WTC11 (cell line): ENCODE measurements around the gene RELL1. TPM values are rescaled to one million over a fixed set of nuclear protein-coding genes. Genes with fewer than 3 reads are reported as not detected.

Source experiments
- ATAC-seq: fragments of 200-7000 bp; cut with Tn5 transposase; 2 replicates; pipeline ENCODE4 v1.10.0; 2021; ENCODE audit warnings: mild to moderate bottlenecking, moderate library complexity
- CTCF ChIA-PET: fragments of 300-600 bp; sonication (Branson Sonifier 250); formaldehyde crosslinking; loops from one replicate; lab custom pipeline; 2021; ENCODE audit warnings: antibody characterized with exemption; lab: Charles Lee
- POLR2A ChIA-PET: fragments of 350-600 bp; sonication (Branson Sonifier 250); formaldehyde crosslinking; loops from one replicate; lab custom pipeline; 2021; ENCODE audit warnings: antibody characterized with exemption; lab: Charles Lee
- DNase-seq: peaks from one replicate; pipeline ENCODE4 v3.0.0; 2021; ENCODE audit warnings: low spot score
- H3K27ac Mint-ChIP-seq: 2 replicates; pipeline ENCODE4 v1.8.0; 2021; ENCODE audit warnings: mixed read lengths
- H3K27me3 Mint-ChIP-seq: 2 replicates; pipeline ENCODE4 v1.8.0; 2021; ENCODE audit warnings: low read depth, mild to moderate bottlenecking, moderate library complexity, mixed read lengths
- H3K36me3 Mint-ChIP-seq: 2 replicates; pipeline ENCODE4 v1.8.0; 2021; ENCODE audit warnings: mixed read lengths
- H3K4me1 Mint-ChIP-seq: 2 replicates; pipeline ENCODE4 v1.8.0; 2022; ENCODE audit warnings: mixed read lengths
- H3K4me3 Mint-ChIP-seq: 2 replicates; pipeline ENCODE4 v1.8.0; 2021; ENCODE audit warnings: mild to moderate bottlenecking, moderate library complexity, mixed read lengths
- H3K9me3 Mint-ChIP-seq: 2 replicates; pipeline ENCODE4 v1.8.0; 2021; ENCODE audit warnings: mixed read lengths
- CBFB ChIP-seq: sonication (generic); formaldehyde crosslinking; IDR thresholded peaks from 2 replicates; pipeline ENCODE4 v1.8.1; 2022; ENCODE audit warnings: mild to moderate bottlenecking, low read depth, missing genetic modification reagents
- E2F1 ChIP-seq: sonication (generic); formaldehyde crosslinking; IDR thresholded peaks from 2 replicates; pipeline ENCODE4 v1.8.0; 2022; ENCODE audit warnings: mild to moderate bottlenecking, missing genetic modification reagents
- E2F4 ChIP-seq: sonication (generic); formaldehyde crosslinking; IDR thresholded peaks from 2 replicates; pipeline ENCODE4 v1.8.1; 2022; ENCODE audit warnings: low read depth, mild to moderate bottlenecking, moderate library complexity, missing genetic modification reagents, borderline replicate concordance
- GABPB1 ChIP-seq: sonication (generic); formaldehyde crosslinking; IDR thresholded peaks from 2 replicates; pipeline ENCODE4 v1.8.1; 2023; ENCODE audit warnings: mild to moderate bottlenecking, missing genetic modification reagents
- GRHL2 ChIP-seq: fragments of 250-450 bp; sonication (Bioruptor Pico); IDR thresholded peaks from 2 replicates; pipeline ENCODE4 v1.8.0; 2022; ENCODE audit warnings: mild to moderate bottlenecking, moderate library complexity; ENCODE audit not compliant: insufficient replicate concordance, severe bottlenecking
- HMGA2 ChIP-seq: fragments of 250-450 bp; sonication (Bioruptor Pico); IDR thresholded peaks from 2 replicates; pipeline ENCODE4 v1.4.0; 2021; ENCODE audit warnings: mild to moderate bottlenecking, moderate library complexity
- HMGXB4 ChIP-seq: sonication (generic); formaldehyde crosslinking; IDR thresholded peaks from 2 replicates; pipeline ENCODE4 v1.8.1; 2023; ENCODE audit warnings: mild to moderate bottlenecking, moderate library complexity, missing genetic modification reagents
- IRF1 ChIP-seq: sonication (generic); formaldehyde crosslinking; IDR thresholded peaks from 2 replicates; pipeline ENCODE4 v1.8.0; 2023; ENCODE audit warnings: missing genetic modification reagents
- MLX ChIP-seq: sonication (generic); formaldehyde crosslinking; IDR thresholded peaks from 2 replicates; pipeline ENCODE4 v1.8.1; 2023; ENCODE audit warnings: mild to moderate bottlenecking, missing genetic modification reagents, moderate library complexity
- NFATC4 ChIP-seq: fragments of 250-450 bp; sonication (Bioruptor Pico); IDR thresholded peaks from 2 replicates; pipeline ENCODE4 v1.9.0; 2021; ENCODE audit warnings: mild to moderate bottlenecking
- NR1H2 ChIP-seq: sonication (generic); formaldehyde crosslinking; IDR thresholded peaks from 2 replicates; pipeline ENCODE4 v1.9.0; 2021; ENCODE audit warnings: mild to moderate bottlenecking, moderate library complexity, missing genetic modification reagents
- OVOL2 ChIP-seq: fragments of 250-450 bp; sonication (Bioruptor Pico); IDR thresholded peaks from 2 replicates; pipeline ENCODE4 v1.9.0; 2021; ENCODE audit warnings: mild to moderate bottlenecking, borderline replicate concordance
- PREB ChIP-seq: sonication (generic); formaldehyde crosslinking; IDR thresholded peaks from 2 replicates; pipeline ENCODE4 v1.8.1; 2022; ENCODE audit warnings: mild to moderate bottlenecking, missing genetic modification reagents, moderate library complexity, borderline replicate concordance
- SP1 ChIP-seq: sonication (generic); formaldehyde crosslinking; conservative IDR thresholded peaks from 2 replicates; pipeline ENCODE4 v1.8.1; 2022; ENCODE audit warnings: missing genetic modification reagents
- TCF7 ChIP-seq: sonication (generic); formaldehyde crosslinking; IDR thresholded peaks from 2 replicates; pipeline ENCODE4 v1.8.0; 2022; ENCODE audit warnings: mild to moderate bottlenecking, low read depth, missing genetic modification reagents, moderate library complexity
- TEAD4 ChIP-seq: sonication (generic); formaldehyde crosslinking; IDR thresholded peaks from 2 replicates; pipeline ENCODE4 v1.8.0; 2022; ENCODE audit warnings: mild to moderate bottlenecking, missing genetic modification reagents
- USF1 ChIP-seq: sonication (generic); formaldehyde crosslinking; IDR thresholded peaks from 2 replicates; pipeline ENCODE4 v1.8.0; 2022; ENCODE audit warnings: mild to moderate bottlenecking, missing genetic modification reagents
- ZMAT4 ChIP-seq: fragments of 250-450 bp; sonication (Bioruptor Pico); IDR thresholded peaks from 2 replicates; pipeline ENCODE4 v1.9.0; 2021; ENCODE audit warnings: mild to moderate bottlenecking
- ZNF532 ChIP-seq: fragments of 250-450 bp; sonication (Bioruptor Pico); IDR thresholded peaks from 2 replicates; pipeline ENCODE4 v1.9.0; 2021; ENCODE audit warnings: mild to moderate bottlenecking, borderline replicate concordance
- total RNA-seq: library from RNA; stranded (reverse); gene quantifications from 3 replicates; pipeline ENCODE4 v1.2.3, GENCODE V29; 2021

The RELL1 gene
- total RNA-seq, 1 experiment from 2014 or later = 14.4 TPM

- TF ChIP-seq ZNF532 (CRISPR knock-in tag) = no peak
- TF ChIP-seq MLX (CRISPR knock-in tag) = no peak
- TF ChIP-seq HMGA2 (CRISPR knock-in tag) = no peak
- no peak for TF ChIP-seq ZMAT4 (CRISPR knock-in tag)
Observed at GRCh38 chr4:37635155-37635554, 51.0 kb downstream of the RELL1 start (continued).

- Mint-ChIP-seq H3K4me3 (no peak overlapping the region), H3K27me3 (no peaks in the 10 kb centered on the region), H3K9me3 (peaks cover 7% of the 10 kb centered on the region; the same call in 1 of the 2 replicates), H3K4me1 (peaks cover 10% of the 10 kb centered on the region)
- DNase-seq = no peak
- ChIA-PET CTCF (no interaction called here), POLR2A (no interaction called here)
- TF ChIP-seq GRHL2 (CRISPR knock-in tag) = no peak
- TF ChIP-seq OVOL2 (CRISPR knock-in tag) = no peak
- TF ChIP-seq, all 79 proteins: peak for 0
- no peak for ATAC-seq
- H3K36me3 Mint-ChIP-seq = peaks cover 32% of the 10 kb centered on the region
- no peak overlapping the region for H3K27ac Mint-ChIP-seq
Observed at GRCh38 chr4:37634180-37634579, 52.0 kb downstream of the RELL1 start.

GRCh38 chr4:37632836-37633235 lies 53.3 kb downstream of the RELL1 start:
- peaks cover 29% of the 10 kb centered on the region for H3K36me3 Mint-ChIP-seq
- ChIA-PET POLR2A (no interaction called here), CTCF (no interaction called here)
- no peaks in the 10 kb centered on the region for H3K27me3 Mint-ChIP-seq
- H3K27ac Mint-ChIP-seq = no peak overlapping the region
- no peak for ATAC-seq
- H3K9me3 Mint-ChIP-seq = peaks cover 4% of the 10 kb centered on the region; the same call in 1 of the 2 replicates
- no peak overlapping the region for H3K4me3 Mint-ChIP-seq
- TF ChIP-seq IRF1 (CRISPR knock-in tag) = no peak
- no peak for TF ChIP-seq E2F1 (CRISPR knock-in tag)
- TF ChIP-seq MLX (CRISPR knock-in tag) = no peak
- no peak for TF ChIP-seq PREB (CRISPR knock-in tag)
- TF ChIP-seq NFATC4 (CRISPR knock-in tag) = no peak
- TF ChIP-seq CBFB = no peak
- TF ChIP-seq GABPB1 (CRISPR knock-in tag) = no peak
- no peak for TF ChIP-seq TEAD4 (CRISPR knock-in tag)
- TF ChIP-seq SP1 (CRISPR knock-in tag) = no peak
- TF ChIP-seq TCF7 (CRISPR knock-in tag) = no peak
- no peak for TF ChIP-seq HMGXB4 (CRISPR knock-in tag)
- TF ChIP-seq USF1 = no peak
- TF ChIP-seq NR1H2 (CRISPR knock-in tag) = no peak
- no peak for TF ChIP-seq E2F4 (CRISPR knock-in tag)
- H3K4me1 Mint-ChIP-seq = peaks cover 10% of the 10 kb centered on the region
- DNase-seq = no peak
